HCT116 (cell line): Measurements from ENCODE around the gene TSC22D1.
"Not testable (repeated sequence)": the region's sequence is repeated elsewhere in the genome, so short reads cannot be mapped to it uniquely, and the experiment has no call there.

ENCODE experiments used
- POLR2A ChIP-seq: IDR thresholded peaks from 2 replicates; pipeline ENCODE4 v1.7.0; 2011; ENCODE audit warnings: borderline replicate concordance; ENCODE audit not compliant: insufficient read depth, insufficient read length; ENCODE audit errors: extremely low read depth
- TF ChIP-seq, protein P1 (sequence below): IDR thresholded peaks from 2 replicates; pipeline ENCODE4 v1.6.1; 2012; ENCODE audit warnings: low read depth

DNA sequence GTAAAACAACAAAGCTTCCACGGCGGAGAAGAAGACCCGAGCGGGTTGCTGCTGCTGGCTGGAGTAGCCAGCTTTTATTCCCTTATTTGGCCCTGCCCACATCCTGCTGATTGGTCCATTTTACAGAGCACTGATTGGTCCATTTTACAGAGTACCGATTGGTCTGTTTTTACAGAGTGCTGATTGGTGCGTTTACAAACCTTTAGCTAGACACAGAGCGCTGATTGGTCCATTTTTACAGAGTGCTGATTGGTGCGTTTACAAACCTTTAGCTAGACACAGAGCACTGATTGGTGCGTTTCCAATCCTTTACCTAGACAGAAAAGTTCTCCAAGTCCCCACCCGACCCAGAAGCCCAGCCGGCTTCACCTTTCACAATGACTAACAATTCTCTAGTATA, 119.9 kb downstream of the TSC22D1 start:
- TF ChIP-seq, protein P1, sequence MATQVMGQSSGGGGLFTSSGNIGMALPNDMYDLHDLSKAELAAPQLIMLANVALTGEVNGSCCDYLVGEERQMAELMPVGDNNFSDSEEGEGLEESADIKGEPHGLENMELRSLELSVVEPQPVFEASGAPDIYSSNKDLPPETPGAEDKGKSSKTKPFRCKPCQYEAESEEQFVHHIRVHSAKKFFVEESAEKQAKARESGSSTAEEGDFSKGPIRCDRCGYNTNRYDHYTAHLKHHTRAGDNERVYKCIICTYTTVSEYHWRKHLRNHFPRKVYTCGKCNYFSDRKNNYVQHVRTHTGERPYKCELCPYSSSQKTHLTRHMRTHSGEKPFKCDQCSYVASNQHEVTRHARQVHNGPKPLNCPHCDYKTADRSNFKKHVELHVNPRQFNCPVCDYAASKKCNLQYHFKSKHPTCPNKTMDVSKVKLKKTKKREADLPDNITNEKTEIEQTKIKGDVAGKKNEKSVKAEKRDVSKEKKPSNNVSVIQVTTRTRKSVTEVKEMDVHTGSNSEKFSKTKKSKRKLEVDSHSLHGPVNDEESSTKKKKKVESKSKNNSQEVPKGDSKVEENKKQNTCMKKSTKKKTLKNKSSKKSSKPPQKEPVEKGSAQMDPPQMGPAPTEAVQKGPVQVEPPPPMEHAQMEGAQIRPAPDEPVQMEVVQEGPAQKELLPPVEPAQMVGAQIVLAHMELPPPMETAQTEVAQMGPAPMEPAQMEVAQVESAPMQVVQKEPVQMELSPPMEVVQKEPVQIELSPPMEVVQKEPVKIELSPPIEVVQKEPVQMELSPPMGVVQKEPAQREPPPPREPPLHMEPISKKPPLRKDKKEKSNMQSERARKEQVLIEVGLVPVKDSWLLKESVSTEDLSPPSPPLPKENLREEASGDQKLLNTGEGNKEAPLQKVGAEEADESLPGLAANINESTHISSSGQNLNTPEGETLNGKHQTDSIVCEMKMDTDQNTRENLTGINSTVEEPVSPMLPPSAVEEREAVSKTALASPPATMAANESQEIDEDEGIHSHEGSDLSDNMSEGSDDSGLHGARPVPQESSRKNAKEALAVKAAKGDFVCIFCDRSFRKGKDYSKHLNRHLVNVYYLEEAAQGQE = not testable (repeated sequence)
- not testable (repeated sequence) for TF ChIP-seq POLR2A
